ENCODE data around the gene DPYSL4. TPM values are rescaled to one million over a fixed set of nuclear protein-coding genes. Genes with fewer than 3 reads are reported as not detected.

DPYSL4 gene
- polyA plus RNA-seq, 3 donors = 0.08 TPM; not detected in 2

DNA sequence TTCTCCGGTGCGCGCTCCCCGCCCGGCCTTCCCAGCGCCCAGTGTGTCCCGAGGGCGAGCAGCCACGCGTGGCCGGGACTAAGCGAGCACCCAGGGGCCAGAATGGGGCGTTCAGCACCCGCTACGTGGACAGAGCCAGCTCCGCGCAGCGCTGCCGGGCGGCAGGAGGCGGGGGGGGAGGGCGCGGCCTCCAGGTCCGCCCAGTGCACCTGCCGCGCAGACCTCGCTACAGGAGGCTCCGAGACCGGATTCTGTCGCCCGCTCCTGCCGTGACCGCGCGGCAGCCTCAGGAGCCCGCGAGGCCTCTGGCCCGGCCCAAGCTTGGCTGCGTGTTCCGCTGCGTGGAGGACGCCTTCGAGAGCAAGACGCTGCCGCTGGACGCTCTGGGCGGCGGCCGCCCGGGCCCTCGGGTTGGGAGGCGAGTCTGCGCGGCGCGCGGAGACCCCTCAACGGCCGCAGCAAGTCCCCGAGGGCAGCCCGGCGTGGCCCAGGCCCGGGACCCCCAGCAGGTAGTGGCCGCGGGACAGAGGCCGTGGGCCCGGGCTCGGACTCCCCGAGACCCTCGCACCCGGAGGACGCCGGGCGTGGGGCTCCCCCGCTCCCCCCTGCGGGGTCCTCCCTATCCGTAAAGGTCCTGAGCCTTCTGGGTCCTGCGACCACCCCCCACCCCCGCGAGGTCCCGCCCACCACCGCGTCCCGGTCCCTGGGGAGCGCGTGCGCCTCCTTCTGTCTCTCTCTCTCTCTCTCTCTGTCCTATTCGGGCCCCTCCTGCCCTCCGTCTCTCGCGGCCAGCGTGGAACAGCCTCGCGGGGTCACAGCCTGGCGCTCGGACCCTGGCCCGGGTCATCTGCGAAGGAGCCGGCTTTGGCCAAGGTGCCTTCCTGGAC is 904 bp upstream of the DPYSL4 start:
- no peak overlapping the region for H3K27ac ChIP-seq (ENCODE audit: low read depth in 1 of 2, low read length in 2 of 2)
- peak overlapping the region; percentile 50 for H2AFZ ChIP-seq (ENCODE audit: insufficient read depth, low read depth, low read length, poor library complexity, severe bottlenecking)
- peaks cover 0 to 19% (median 4%) of the 10 kb centered on the region in 7 donors for H3K9me3 Mint-ChIP-seq
- H3K4me3 Mint-ChIP-seq = peak overlapping the region; percentile 31 to 80
- no peaks in the 10 kb centered on the region for H3K79me2 ChIP-seq (ENCODE audit: insufficient read depth, low read length)
- H3K4me3 ChIP-seq (replicated peaks in 1 of 3; ENCODE audit: low read depth in 2 of 3, low read length in 3 of 3) = peak overlapping the region in 2 of 3 experiments; percentile 4 to 58
- H3K36me3 ChIP-seq (replicated peaks in 1 of 2; ENCODE audit: control insufficient read depth in 1 of 2, insufficient read depth in 2 of 2, low read length in 2 of 2) = no peaks in the 10 kb centered on the region
- peaks cover 3 to 21% of the 10 kb centered on the region in 2 donors for H3K9me3 ChIP-seq (replicated peaks in 1 of 2; ENCODE audit: control insufficient read depth in 1 of 2, insufficient read depth in 1 of 2, low read length in 2 of 2)
- H4K20me1 ChIP-seq (ENCODE audit: insufficient read depth, low read length) = no peaks in the 10 kb centered on the region
- no peak overlapping the region for H3K9ac ChIP-seq (ENCODE audit: insufficient read depth, low read length, poor library complexity, severe bottlenecking)
- peaks cover 33 to 55% of the 10 kb centered on the region in 2 donors for H3K27me3 ChIP-seq (ENCODE audit: control insufficient read depth in 2 of 2, insufficient read depth in 2 of 2, low read length in 2 of 2)
- WGBS (ENCODE audit: insufficient coverage) = 5% methylated on average over 94 of the region's 99 CpGs
- peak overlapping the region; percentile 60 for H3K4me2 ChIP-seq (replicated peaks; ENCODE audit: extremely low read depth, low read length, poor library complexity, severe bottlenecking)
- intact Hi-C loops (cut with micrococcal nuclease) = no loop called here
- TF ChIP-seq, protein P1, sequence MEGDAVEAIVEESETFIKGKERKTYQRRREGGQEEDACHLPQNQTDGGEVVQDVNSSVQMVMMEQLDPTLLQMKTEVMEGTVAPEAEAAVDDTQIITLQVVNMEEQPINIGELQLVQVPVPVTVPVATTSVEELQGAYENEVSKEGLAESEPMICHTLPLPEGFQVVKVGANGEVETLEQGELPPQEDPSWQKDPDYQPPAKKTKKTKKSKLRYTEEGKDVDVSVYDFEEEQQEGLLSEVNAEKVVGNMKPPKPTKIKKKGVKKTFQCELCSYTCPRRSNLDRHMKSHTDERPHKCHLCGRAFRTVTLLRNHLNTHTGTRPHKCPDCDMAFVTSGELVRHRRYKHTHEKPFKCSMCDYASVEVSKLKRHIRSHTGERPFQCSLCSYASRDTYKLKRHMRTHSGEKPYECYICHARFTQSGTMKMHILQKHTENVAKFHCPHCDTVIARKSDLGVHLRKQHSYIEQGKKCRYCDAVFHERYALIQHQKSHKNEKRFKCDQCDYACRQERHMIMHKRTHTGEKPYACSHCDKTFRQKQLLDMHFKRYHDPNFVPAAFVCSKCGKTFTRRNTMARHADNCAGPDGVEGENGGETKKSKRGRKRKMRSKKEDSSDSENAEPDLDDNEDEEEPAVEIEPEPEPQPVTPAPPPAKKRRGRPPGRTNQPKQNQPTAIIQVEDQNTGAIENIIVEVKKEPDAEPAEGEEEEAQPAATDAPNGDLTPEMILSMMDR (IDR thresholded peaks at IDR 0.05) = no peak
- H3K27ac Mint-ChIP-seq = no peak overlapping the region
- peaks cover 9 to 18% of the 10 kb centered on the region in 2 donors for H3K4me1 ChIP-seq (ENCODE audit: control insufficient read depth in 1 of 2, insufficient read depth in 2 of 2, low read length in 2 of 2)
- H3K36me3 Mint-ChIP-seq = peaks cover 2 to 3% of the 10 kb centered on the region in 2 donors
- H3K4me1 Mint-ChIP-seq = no peaks in the 10 kb centered on the region
- DNase-seq = no peak
- H3K27me3 Mint-ChIP-seq (ENCODE audit: low read depth in 3 of 3) = peaks cover 56 to 68% (median 68%) of the 10 kb centered on the region in 3 donors

DNA sequence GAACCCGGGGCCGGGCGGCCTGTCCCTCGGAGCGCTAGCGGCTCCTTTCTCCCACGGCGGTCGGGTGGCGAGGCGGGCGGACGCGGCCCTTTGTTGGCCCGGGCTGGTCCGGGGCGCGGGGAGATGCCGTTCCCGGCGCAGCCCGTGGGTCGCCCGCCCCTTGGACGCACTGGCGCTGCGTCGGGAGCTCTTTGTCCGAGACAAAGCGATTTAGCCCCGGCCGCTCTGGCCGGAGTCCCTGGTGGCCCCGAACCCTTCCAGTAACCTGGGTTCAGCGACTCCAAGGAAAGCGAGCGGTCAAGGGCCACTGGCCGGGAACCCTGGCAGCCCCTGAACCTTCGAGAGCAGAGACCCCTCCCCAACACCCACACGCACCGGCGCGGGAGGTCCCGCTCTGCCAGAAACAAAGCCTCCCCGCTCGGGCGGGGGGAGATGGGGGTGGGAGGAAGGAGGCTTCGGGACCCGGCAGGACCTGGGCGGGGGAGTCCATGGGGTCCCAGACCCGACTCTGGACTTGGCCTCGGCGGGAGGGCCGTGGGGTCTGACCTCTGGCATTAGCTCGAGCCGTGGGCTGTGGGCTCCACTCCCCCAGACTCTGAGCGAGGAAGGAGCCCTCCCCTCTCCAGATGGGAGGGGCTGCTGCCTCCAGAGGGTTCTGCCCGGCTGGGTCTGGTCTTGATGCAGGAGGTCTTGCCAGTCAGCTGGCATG is 836 bp downstream of the DPYSL4 start:
- Histone ChIP-seq H3K4me1 (ENCODE audit: control insufficient read depth in 1 of 2, insufficient read depth in 2 of 2, low read length in 2 of 2) (peaks cover 9 to 18% of the 10 kb centered on the region in 2 donors), H4K20me1 (ENCODE audit: insufficient read depth, low read length) (no peaks in the 10 kb centered on the region)
- intact Hi-C loops (cut with micrococcal nuclease) = no loop called here

More for the DNA sequence above, 836 bp downstream of the DPYSL4 start:
- H3K9ac ChIP-seq (ENCODE audit: insufficient read depth, low read length, poor library complexity, severe bottlenecking) = no peak overlapping the region
- peaks cover 49 to 66% (median 66%) of the 10 kb centered on the region in 3 donors for H3K27me3 Mint-ChIP-seq (ENCODE audit: low read depth in 3 of 3)
- 3% methylated on average over 38 of the region's 58 CpGs for WGBS (ENCODE audit: insufficient coverage)
- peaks cover 33 to 55% of the 10 kb centered on the region in 2 donors for H3K27me3 ChIP-seq (ENCODE audit: control insufficient read depth in 2 of 2, insufficient read depth in 2 of 2, low read length in 2 of 2)
- peaks cover 2 to 3% of the 10 kb centered on the region in 2 donors for H3K36me3 Mint-ChIP-seq
- peak overlapping the region in 1 of 3 experiments; percentile 39 for H3K4me3 ChIP-seq (replicated peaks in 1 of 3; ENCODE audit: low read depth in 2 of 3, low read length in 3 of 3)
- H3K36me3 ChIP-seq (replicated peaks in 1 of 2; ENCODE audit: control insufficient read depth in 1 of 2, insufficient read depth in 2 of 2, low read length in 2 of 2) = no peaks in the 10 kb centered on the region
- TF ChIP-seq, protein P1 (IDR thresholded peaks at IDR 0.05) = no peak
- peaks cover 0 to 21% (median 4%) of the 10 kb centered on the region in 7 donors for H3K9me3 Mint-ChIP-seq
- H3K27ac ChIP-seq (ENCODE audit: low read depth in 1 of 2, low read length in 2 of 2) = no peak overlapping the region
- no peak overlapping the region for H2AFZ ChIP-seq (ENCODE audit: insufficient read depth, low read depth, low read length, poor library complexity, severe bottlenecking)
- no peaks in the 10 kb centered on the region for H3K4me1 Mint-ChIP-seq
- no peaks in the 10 kb centered on the region for H3K79me2 ChIP-seq (ENCODE audit: insufficient read depth, low read length)
- H3K4me2 ChIP-seq (replicated peaks; ENCODE audit: extremely low read depth, low read length, poor library complexity, severe bottlenecking) = peak overlapping the region; percentile 49
- H3K27ac Mint-ChIP-seq = no peak overlapping the region
- no peak for DNase-seq
- peak overlapping the region in 1 of 2 donors; percentile 78 for H3K4me3 Mint-ChIP-seq
- peaks cover 3 to 21% of the 10 kb centered on the region in 2 donors for H3K9me3 ChIP-seq (replicated peaks in 1 of 2; ENCODE audit: control insufficient read depth in 1 of 2, insufficient read depth in 1 of 2, low read length in 2 of 2)
